Stimulated activated memory B cell treated with anti-CD40 and anti-IgM and Interleukin-4, amounts not matched to agents 10 μg/mL and 1 μg/mL and 100 μg/mL, for 72 hours (primary cell): ENCODE results near the gene EML1.
"Not testable (repeated sequence)": the region's sequence is repeated elsewhere in the genome, so short reads cannot be mapped to it uniquely, and the experiment has no call there.

Experiments
- ATAC-seq: fragments of 150-1000 bp; cut with Tn5 transposase; 2 replicates; pipeline ENCODE4 v1.10.0; 2021
- H3K27ac Mint-ChIP-seq: one replicate; pipeline ENCODE4 v1.8.0; 2022; ENCODE audit warnings: mild to moderate bottlenecking, mixed read lengths
- H3K27me3 Mint-ChIP-seq: one replicate; pipeline ENCODE4 v1.8.0; 2022; ENCODE audit warnings: mixed read lengths
- H3K36me3 Mint-ChIP-seq: one replicate; pipeline ENCODE4 v1.8.0; 2022; ENCODE audit warnings: mixed read lengths
- H3K4me1 Mint-ChIP-seq: one replicate; pipeline ENCODE4 v1.8.0; 2022; ENCODE audit warnings: mixed read lengths
- H3K4me3 Mint-ChIP-seq: one replicate; pipeline ENCODE4 v1.8.0; 2022; ENCODE audit warnings: mild to moderate bottlenecking, moderate library complexity, mixed read lengths
- H3K9me3 Mint-ChIP-seq: one replicate; pipeline ENCODE4 v1.8.0; 2022; ENCODE audit warnings: mixed read lengths

EML1 gene

GRCh38 chr14:99943620-99944019 is 150.4 kb downstream of the EML1 start:
- Mint-ChIP-seq H3K4me3 (no peak overlapping the region), H3K4me1 (peaks cover 10% of the 10 kb centered on the region), H3K36me3 (no peaks in the 10 kb centered on the region), H3K27me3 (peaks cover 65% of the 10 kb centered on the region), H3K9me3 (no peaks in the 10 kb centered on the region), H3K27ac (no peak overlapping the region)
- ATAC-seq, result no peak

GRCh38 chr14:99944241-99944651 is 151.0 kb downstream of the EML1 start:
- ATAC-seq, result peak; percentile 35
- Mint-ChIP-seq H3K36me3 (no peaks in the 10 kb centered on the region), H3K27me3 (peaks cover 63% of the 10 kb centered on the region), H3K4me1 (peaks cover 10% of the 10 kb centered on the region), H3K27ac (no peak overlapping the region), H3K9me3 (no peaks in the 10 kb centered on the region), H3K4me3 (no peak overlapping the region)

- Mint-ChIP-seq H3K4me3 (no peak overlapping the region), H3K4me1 (peaks cover 10% of the 10 kb centered on the region), H3K36me3 (no peaks in the 10 kb centered on the region), H3K27me3 (peaks cover 56% of the 10 kb centered on the region), H3K9me3 (no peaks in the 10 kb centered on the region), H3K27ac (no peak overlapping the region)
- ATAC-seq, result peak; percentile 37
Measured at GRCh38 chr14:99945732-99946651, 152.8 kb downstream of the EML1 start.

GRCh38 chr14:99946652-99947489 is 153.7 kb downstream of the EML1 start:
- Mint-ChIP-seq H3K27ac (no peak overlapping the region), H3K9me3 (no peaks in the 10 kb centered on the region), H3K36me3 (no peaks in the 10 kb centered on the region), H3K4me1 (peaks cover 10% of the 10 kb centered on the region), H3K27me3 (peaks cover 56% of the 10 kb centered on the region), H3K4me3 (no peak overlapping the region)
- peak; percentile 71 for ATAC-seq

GRCh38 chr14:99947695-99948094 is 154.5 kb downstream of the EML1 start:
- H3K36me3 Mint-ChIP-seq, result no peaks in the 10 kb centered on the region

GRCh38 chr14:99949011-99949732 is 156.0 kb downstream of the EML1 start:
- H3K27ac Mint-ChIP-seq, H3K9me3 Mint-ChIP-seq, ATAC-seq, H3K4me3 Mint-ChIP-seq, H3K36me3 Mint-ChIP-seq: not testable (repeated sequence)
- peaks cover 10% of the 10 kb centered on the region for H3K4me1 Mint-ChIP-seq
- H3K27me3 Mint-ChIP-seq, result peaks cover 34% of the 10 kb centered on the region

More at GRCh38 chr14:99947695-99948094, 154.5 kb downstream of the EML1 start:
- no peak overlapping the region for H3K27ac Mint-ChIP-seq
- peaks cover 10% of the 10 kb centered on the region for H3K4me1 Mint-ChIP-seq
- H3K9me3 Mint-ChIP-seq, result peaks cover under 1% of the 10 kb centered on the region
- no peak overlapping the region for H3K4me3 Mint-ChIP-seq
- H3K27me3 Mint-ChIP-seq, result peaks cover 48% of the 10 kb centered on the region
- no peak for ATAC-seq

- Mint-ChIP-seq H3K27ac (no peak overlapping the region), H3K4me1 (peaks cover 10% of the 10 kb centered on the region), H3K4me3 (no peak overlapping the region), H3K9me3 (peaks cover 7% of the 10 kb centered on the region), H3K27me3 (peaks cover 27% of the 10 kb centered on the region), H3K36me3 (no peaks in the 10 kb centered on the region)
- no peak for ATAC-seq
Measured at GRCh38 chr14:99950181-99950580, 157.0 kb downstream of the EML1 start.

GRCh38 chr14:99951085-99951484 is 157.9 kb downstream of the EML1 start:
- Mint-ChIP-seq H3K4me3 (no peak overlapping the region), H3K9me3 (peaks cover 7% of the 10 kb centered on the region), H3K36me3 (no peaks in the 10 kb centered on the region), H3K27me3 (peaks cover 24% of the 10 kb centered on the region), H3K4me1 (peaks cover 10% of the 10 kb centered on the region), H3K27ac (no peak overlapping the region)
- ATAC-seq, result no peak

- H3K4me3 Mint-ChIP-seq, result no peak overlapping the region
- no peak for ATAC-seq
- H3K27me3 Mint-ChIP-seq, result peaks cover 15% of the 10 kb centered on the region
- no peaks in the 10 kb centered on the region for H3K36me3 Mint-ChIP-seq
- H3K27ac Mint-ChIP-seq, result no peak overlapping the region
- H3K4me1 Mint-ChIP-seq, result peaks cover 1% of the 10 kb centered on the region
- H3K9me3 Mint-ChIP-seq, result peaks cover 7% of the 10 kb centered on the region
Measured at GRCh38 chr14:99952039-99952438, 158.8 kb downstream of the EML1 start.

GRCh38 chr14:99952453-99952852 is 159.2 kb downstream of the EML1 start:
- ATAC-seq, result no peak
- Mint-ChIP-seq H3K4me3 (no peak overlapping the region), H3K27ac (no peak overlapping the region), H3K9me3 (peaks cover 7% of the 10 kb centered on the region), H3K4me1 (no peaks in the 10 kb centered on the region), H3K36me3 (no peaks in the 10 kb centered on the region), H3K27me3 (peaks cover 13% of the 10 kb centered on the region)

- no peak overlapping the region for H3K4me3 Mint-ChIP-seq
- H3K27ac Mint-ChIP-seq, result no peak overlapping the region
- H3K9me3 Mint-ChIP-seq, result peaks cover 7% of the 10 kb centered on the region
- H3K27me3 Mint-ChIP-seq, result peaks cover 27% of the 10 kb centered on the region
- no peaks in the 10 kb centered on the region for H3K36me3 Mint-ChIP-seq
- no peaks in the 10 kb centered on the region for H3K4me1 Mint-ChIP-seq
- no peak for ATAC-seq
Measured at GRCh38 chr14:99955826-99956455, 162.7 kb downstream of the EML1 start.

- Mint-ChIP-seq H3K4me1 (no peaks in the 10 kb centered on the region), H3K4me3 (no peak overlapping the region), H3K27ac (no peak overlapping the region), H3K36me3 (no peaks in the 10 kb centered on the region), H3K27me3 (peaks cover 36% of the 10 kb centered on the region), H3K9me3 (peaks cover under 1% of the 10 kb centered on the region)
- no peak for ATAC-seq
Measured at GRCh38 chr14:99958380-99958779, 165.2 kb downstream of the EML1 start.

GRCh38 chr14:99961826-99962518 is 168.8 kb downstream of the EML1 start:
- Mint-ChIP-seq H3K4me1 (no peaks in the 10 kb centered on the region), H3K36me3 (no peaks in the 10 kb centered on the region), H3K9me3 (no peaks in the 10 kb centered on the region), H3K4me3 (no peak overlapping the region), H3K27me3 (peaks cover 60% of the 10 kb centered on the region), H3K27ac (no peak overlapping the region)
- ATAC-seq, result no peak

- Mint-ChIP-seq H3K27me3 (peaks cover 71% of the 10 kb centered on the region), H3K9me3 (no peaks in the 10 kb centered on the region), H3K4me1 (no peaks in the 10 kb centered on the region), H3K4me3 (no peak overlapping the region), H3K36me3 (no peaks in the 10 kb centered on the region), H3K27ac (no peak overlapping the region)
- ATAC-seq, result no peak
Measured at GRCh38 chr14:99964979-99965378, 171.8 kb downstream of the EML1 start.
